ENCODE measurements around the gene SKAP2.
A peak's percentile ranks its signal among the peaks of the same experiment; 100 is the strongest.

Gene SKAP2

GRCh38 chr7:26667514-26668133 is 196.8 kb downstream of the SKAP2 start:
- H3K4me1 ChIP-seq (ENCODE audit: control insufficient read depth, insufficient read depth, low read length, unreplicated experiment) = no peaks in the 10 kb centered on the region
- H3K4me3 ChIP-seq (ENCODE audit: low read depth, low read length) = no peak overlapping the region
- peaks cover 14% of the 10 kb centered on the region for H3K27me3 ChIP-seq (ENCODE audit: insufficient read depth, low read length)
- no peak overlapping the region for H3K27ac ChIP-seq (ENCODE audit: low read depth, low read length)
- H3K36me3 ChIP-seq (ENCODE audit: insufficient read depth, low read length) = no peaks in the 10 kb centered on the region
- H3K79me2 ChIP-seq (ENCODE audit: control insufficient read depth, insufficient read depth, low read length, unreplicated experiment) = no peaks in the 10 kb centered on the region
- H2AFZ ChIP-seq (ENCODE audit: low read length, unreplicated experiment) = no peak overlapping the region

- Histone ChIP-seq H3K4me3 (ENCODE audit: low read depth, low read length) (peak overlapping the region; percentile 30), H3K79me2 (ENCODE audit: control insufficient read depth, insufficient read depth, low read length, unreplicated experiment) (no peaks in the 10 kb centered on the region), H3K27ac (ENCODE audit: low read depth, low read length) (no peak overlapping the region)
Observed at GRCh38 chr7:26664735-26665416, 199.5 kb downstream of the SKAP2 start.

GRCh38 chr7:26664274-26664673 is 200.1 kb downstream of the SKAP2 start:
- Histone ChIP-seq H3K4me1 (ENCODE audit: control insufficient read depth, insufficient read depth, low read length, unreplicated experiment) (no peaks in the 10 kb centered on the region), H3K4me3 (ENCODE audit: low read depth, low read length) (no peak overlapping the region), H2AFZ (ENCODE audit: low read length, unreplicated experiment) (no peak overlapping the region), H3K27ac (ENCODE audit: low read depth, low read length) (no peak overlapping the region), H3K36me3 (ENCODE audit: insufficient read depth, low read length) (no peaks in the 10 kb centered on the region), H3K79me2 (ENCODE audit: control insufficient read depth, insufficient read depth, low read length, unreplicated experiment) (no peaks in the 10 kb centered on the region), H3K27me3 (ENCODE audit: insufficient read depth, low read length) (peaks cover 42% of the 10 kb centered on the region)

More at GRCh38 chr7:26664735-26665416, 199.5 kb downstream of the SKAP2 start:
- Histone ChIP-seq H3K36me3 (ENCODE audit: insufficient read depth, low read length) (no peaks in the 10 kb centered on the region), H3K4me1 (ENCODE audit: control insufficient read depth, insufficient read depth, low read length, unreplicated experiment) (no peaks in the 10 kb centered on the region), H3K27me3 (ENCODE audit: insufficient read depth, low read length) (peaks cover 40% of the 10 kb centered on the region), H2AFZ (ENCODE audit: low read length, unreplicated experiment) (no peak overlapping the region)

GRCh38 chr7:26663874-26664273 is 200.5 kb downstream of the SKAP2 start:
- H3K79me2 ChIP-seq (ENCODE audit: control insufficient read depth, insufficient read depth, low read length, unreplicated experiment) = no peaks in the 10 kb centered on the region
- no peak overlapping the region for H3K27ac ChIP-seq (ENCODE audit: low read depth, low read length)
- no peak overlapping the region for H2AFZ ChIP-seq (ENCODE audit: low read length, unreplicated experiment)
- no peak overlapping the region for H3K4me3 ChIP-seq (ENCODE audit: low read depth, low read length)
- H3K27me3 ChIP-seq (ENCODE audit: insufficient read depth, low read length) = peaks cover 46% of the 10 kb centered on the region
- no peaks in the 10 kb centered on the region for H3K36me3 ChIP-seq (ENCODE audit: insufficient read depth, low read length)
- no peaks in the 10 kb centered on the region for H3K4me1 ChIP-seq (ENCODE audit: control insufficient read depth, insufficient read depth, low read length, unreplicated experiment)

GRCh38 chr7:26662646-26663045 is 201.7 kb downstream of the SKAP2 start:
- Histone ChIP-seq H2AFZ (ENCODE audit: low read length, unreplicated experiment) (no peak overlapping the region), H3K27me3 (ENCODE audit: insufficient read depth, low read length) (peaks cover 59% of the 10 kb centered on the region), H3K79me2 (ENCODE audit: control insufficient read depth, insufficient read depth, low read length, unreplicated experiment) (no peaks in the 10 kb centered on the region), H3K36me3 (ENCODE audit: insufficient read depth, low read length) (no peaks in the 10 kb centered on the region), H3K4me1 (ENCODE audit: control insufficient read depth, insufficient read depth, low read length, unreplicated experiment) (no peaks in the 10 kb centered on the region), H3K27ac (ENCODE audit: low read depth, low read length) (no peak overlapping the region), H3K4me3 (ENCODE audit: low read depth, low read length) (no peak overlapping the region)

DNA sequence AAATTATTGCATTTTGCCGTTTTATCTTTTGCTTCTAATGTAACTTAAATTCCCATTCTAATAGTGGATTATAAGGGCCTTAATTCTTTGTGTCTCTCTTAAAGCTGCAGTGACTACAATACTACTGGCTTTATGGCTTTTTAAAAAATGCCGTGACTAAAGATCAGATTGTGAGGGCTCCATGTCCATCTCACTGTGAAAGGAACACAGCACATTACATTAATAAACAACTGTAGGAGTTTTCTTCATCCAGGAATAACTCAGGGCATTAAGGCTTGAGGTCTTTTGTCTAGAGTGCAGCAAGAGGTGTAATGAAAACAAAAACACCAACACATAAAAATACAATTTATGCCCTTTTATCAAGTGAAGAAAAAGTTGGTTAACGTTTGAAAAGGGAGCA is 205.3 kb downstream of the SKAP2 start:
- no peak overlapping the region for H2AFZ ChIP-seq (ENCODE audit: low read length, unreplicated experiment)
- H3K4me1 ChIP-seq (ENCODE audit: control insufficient read depth, insufficient read depth, low read length, unreplicated experiment) = no peaks in the 10 kb centered on the region
- peaks cover 92% of the 10 kb centered on the region for H3K27me3 ChIP-seq (ENCODE audit: insufficient read depth, low read length)

DNA sequence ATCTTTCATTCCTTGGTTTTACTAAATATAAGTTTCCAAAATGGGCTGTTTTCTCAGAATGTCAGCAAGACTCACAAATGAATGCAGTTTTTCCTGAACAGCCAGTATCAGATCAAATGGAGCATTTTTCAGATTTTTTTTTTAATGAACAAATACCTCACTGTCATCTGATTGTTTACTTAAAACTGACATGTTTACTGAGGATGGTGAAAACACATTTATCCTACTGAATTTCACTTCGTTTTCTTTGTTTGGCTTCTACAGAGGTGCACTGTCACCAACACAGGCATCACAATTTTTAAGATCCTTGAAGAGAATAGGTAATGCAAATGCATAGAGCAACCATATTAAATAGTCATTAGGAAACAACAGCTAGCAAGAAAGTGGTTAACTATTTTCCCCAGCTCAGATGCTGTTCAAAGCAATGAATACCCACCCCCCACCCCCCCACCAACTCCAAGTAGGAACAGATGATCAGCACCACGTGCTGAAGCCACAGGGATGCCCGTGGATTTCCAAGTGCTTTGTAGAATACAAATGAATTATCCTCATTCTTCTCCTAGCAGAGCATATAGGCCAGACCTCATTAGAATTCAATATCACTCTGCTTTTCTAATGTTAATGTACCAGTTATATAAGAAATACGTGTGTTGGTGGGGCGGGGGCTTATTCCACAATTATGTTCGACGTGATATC is 205.9 kb downstream of the SKAP2 start:
- H3K27ac ChIP-seq (ENCODE audit: low read depth, low read length) = no peak overlapping the region

More for the DNA sequence above, 205.3 kb downstream of the SKAP2 start:
- Histone ChIP-seq H3K36me3 (ENCODE audit: insufficient read depth, low read length) (no peaks in the 10 kb centered on the region), H3K4me3 (ENCODE audit: low read depth, low read length) (no peak overlapping the region), H3K27ac (ENCODE audit: low read depth, low read length) (no peak overlapping the region), H3K79me2 (ENCODE audit: control insufficient read depth, insufficient read depth, low read length, unreplicated experiment) (no peaks in the 10 kb centered on the region)

DNA sequence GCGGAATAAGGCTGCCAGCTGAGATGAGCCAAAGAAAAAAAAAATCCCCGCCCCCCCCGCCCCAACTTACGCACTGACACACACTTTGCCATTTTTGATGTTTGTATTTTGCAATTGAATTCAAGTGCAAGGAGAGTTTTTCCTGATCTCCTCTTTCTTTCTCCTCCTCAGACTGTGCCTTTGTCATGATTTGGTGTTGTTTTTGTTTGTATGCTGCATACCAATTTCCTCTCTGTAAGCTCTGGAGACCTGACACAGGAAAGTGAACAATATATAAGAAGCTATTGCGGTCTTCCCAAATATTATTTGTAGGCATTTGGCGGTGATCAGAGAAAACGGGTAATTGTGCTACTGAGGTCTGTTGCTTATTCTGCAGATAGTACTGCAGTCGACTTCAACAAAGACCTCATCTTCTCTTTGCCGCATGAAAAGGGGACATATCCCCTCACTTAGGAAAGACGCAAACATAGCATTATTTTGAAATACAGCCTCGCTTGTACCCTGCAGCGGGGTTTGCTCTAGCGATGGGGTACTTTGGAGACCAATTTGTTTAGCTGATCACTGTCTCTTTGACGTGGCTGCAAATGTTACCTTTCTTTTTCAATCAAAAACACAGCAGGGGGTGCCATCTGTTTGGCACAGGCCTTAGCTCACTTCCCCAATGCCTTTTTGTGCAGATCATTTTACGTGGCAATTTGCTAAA is 206.6 kb downstream of the SKAP2 start:
- no peaks in the 10 kb centered on the region for H3K4me1 ChIP-seq (ENCODE audit: control insufficient read depth, insufficient read depth, low read length, unreplicated experiment)
- H2AFZ ChIP-seq (ENCODE audit: low read length, unreplicated experiment) = no peak overlapping the region
- no peaks in the 10 kb centered on the region for H3K36me3 ChIP-seq (ENCODE audit: insufficient read depth, low read length)
- no peak overlapping the region for H3K27ac ChIP-seq (ENCODE audit: low read depth, low read length)
- no peak overlapping the region for H3K4me3 ChIP-seq (ENCODE audit: low read depth, low read length)
- peaks cover 90% of the 10 kb centered on the region for H3K27me3 ChIP-seq (ENCODE audit: insufficient read depth, low read length)
- no peaks in the 10 kb centered on the region for H3K79me2 ChIP-seq (ENCODE audit: control insufficient read depth, insufficient read depth, low read length, unreplicated experiment)

More for the DNA sequence above, 205.9 kb downstream of the SKAP2 start:
- H3K79me2 ChIP-seq (ENCODE audit: control insufficient read depth, insufficient read depth, low read length, unreplicated experiment) = no peaks in the 10 kb centered on the region
- peaks cover 90% of the 10 kb centered on the region for H3K27me3 ChIP-seq (ENCODE audit: insufficient read depth, low read length)
- H3K36me3 ChIP-seq (ENCODE audit: insufficient read depth, low read length) = no peaks in the 10 kb centered on the region
- no peak overlapping the region for H3K4me3 ChIP-seq (ENCODE audit: low read depth, low read length)
- no peaks in the 10 kb centered on the region for H3K4me1 ChIP-seq (ENCODE audit: control insufficient read depth, insufficient read depth, low read length, unreplicated experiment)
- H2AFZ ChIP-seq (ENCODE audit: low read length, unreplicated experiment) = no peak overlapping the region

DNA sequence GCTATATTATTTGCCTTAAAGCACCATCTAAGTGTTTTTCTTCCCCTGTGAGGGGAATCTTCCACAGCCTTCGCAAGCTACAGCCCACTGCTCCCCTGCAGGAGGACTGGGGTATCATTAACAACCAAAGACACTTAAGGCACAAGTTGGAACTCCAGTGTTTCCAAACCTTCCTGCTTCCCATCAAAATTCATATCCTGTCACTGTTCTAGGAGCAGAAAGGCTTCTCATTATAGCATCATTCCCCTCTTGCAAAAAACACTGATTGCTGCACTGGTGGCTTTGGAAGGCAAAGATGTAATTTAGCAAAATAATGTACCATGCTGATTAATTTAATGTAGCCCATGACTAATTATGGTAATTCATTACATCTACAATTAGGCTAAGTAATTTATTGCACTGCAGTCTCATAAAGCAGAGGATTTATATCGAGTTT is 207.2 kb downstream of the SKAP2 start:
- Histone ChIP-seq H2AFZ (ENCODE audit: low read length, unreplicated experiment) (no peak overlapping the region), H3K36me3 (ENCODE audit: insufficient read depth, low read length) (no peaks in the 10 kb centered on the region), H3K4me1 (ENCODE audit: control insufficient read depth, insufficient read depth, low read length, unreplicated experiment) (no peaks in the 10 kb centered on the region), H3K27ac (ENCODE audit: low read depth, low read length) (no peak overlapping the region), H3K27me3 (ENCODE audit: insufficient read depth, low read length) (peaks cover 90% of the 10 kb centered on the region), H3K4me3 (ENCODE audit: low read depth, low read length) (no peak overlapping the region), H3K79me2 (ENCODE audit: control insufficient read depth, insufficient read depth, low read length, unreplicated experiment) (no peaks in the 10 kb centered on the region)

DNA sequence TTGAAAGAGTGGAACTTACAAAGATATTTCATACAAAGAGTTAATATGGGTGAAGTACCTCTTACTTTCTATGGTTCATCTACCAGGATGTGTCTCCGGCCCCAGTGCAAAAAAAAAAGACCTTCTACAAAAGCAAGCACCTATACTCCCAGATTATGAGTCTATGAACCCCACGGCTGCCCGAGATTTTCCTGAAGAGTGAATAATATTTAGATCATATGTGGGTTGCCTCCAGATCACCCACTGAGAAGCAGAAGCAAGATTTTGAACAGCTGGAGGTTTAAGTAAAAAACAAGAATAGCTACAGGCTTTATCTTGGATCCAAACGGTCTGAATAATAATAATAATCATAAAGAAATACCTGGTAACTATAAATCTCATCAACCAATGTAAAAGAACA is 207.7 kb downstream of the SKAP2 start:
- Histone ChIP-seq H3K27me3 (ENCODE audit: insufficient read depth, low read length) (peaks cover 90% of the 10 kb centered on the region), H3K4me1 (ENCODE audit: control insufficient read depth, insufficient read depth, low read length, unreplicated experiment) (no peaks in the 10 kb centered on the region)

More for the DNA sequence above, 207.7 kb downstream of the SKAP2 start:
- H3K27ac ChIP-seq (ENCODE audit: low read depth, low read length) = no peak overlapping the region
- no peaks in the 10 kb centered on the region for H3K36me3 ChIP-seq (ENCODE audit: insufficient read depth, low read length)
- H2AFZ ChIP-seq (ENCODE audit: low read length, unreplicated experiment) = no peak overlapping the region
- H3K79me2 ChIP-seq (ENCODE audit: control insufficient read depth, insufficient read depth, low read length, unreplicated experiment) = no peaks in the 10 kb centered on the region
- H3K4me3 ChIP-seq (ENCODE audit: low read depth, low read length) = no peak overlapping the region
